GM12878 (cell line): ENCODE data around the gene PQBP1. TPM values are rescaled to one million over a fixed set of nuclear protein-coding genes. Genes with fewer than 3 reads are reported as not detected.
"Not testable (repeated sequence)": the region's sequence is repeated elsewhere in the genome, so short reads cannot be mapped to it uniquely, and the experiment has no call there.

Experiments used
- ATAC-seq: fragments of 200-7000 bp; cut with Tn5 transposase; 3 replicates; pipeline ENCODE4 v1.9.1; 2020; ENCODE audit warnings: mild to moderate bottlenecking, moderate library complexity
- BruUV-seq: library from RNA; stranded (reverse); fragments of 400-500 nt; replicated peaks from 2 replicates; lab custom pipeline; 2021; lab: Mats Ljungman, UMichigan
- CTCF ChIA-PET: fragments of 300-600 bp; sonication (Branson Sonifier 250); formaldehyde crosslinking; extraction: SDS; loops from one replicate; lab custom pipeline; 2021; ENCODE audit warnings: inconsistent platforms; lab: Yijun Ruan, JAX
- POLR2A ChIA-PET: fragments of 350-600 bp; formaldehyde crosslinking; extraction: SDS; loops from one replicate; lab custom pipeline; 2021; ENCODE audit warnings: inconsistent platforms; lab: Charles Lee
- RAD21 ChIA-PET: fragments of 300-600 bp; sonication (Branson Sonifier 250); formaldehyde crosslinking; loops from one replicate; lab custom pipeline; 2023; ENCODE audit warnings: antibody characterized with exemption; ENCODE audit not compliant: unreplicated experiment; lab: Charles Lee
- SMC1A ChIA-PET: fragments of 300-600 bp; sonication (Branson Sonifier 250); formaldehyde crosslinking; loops from one replicate; lab custom pipeline; 2023; ENCODE audit not compliant: unreplicated experiment, uncharacterized antibody; lab: Charles Lee
- DNase-seq: peaks from one replicate; pipeline ENCODE4 v3.0.0-alpha.2; 2011; ENCODE audit warnings: low read depth, low spot score
- FAIRE-seq: peaks from 3 replicates; lab custom pipeline; 2011; peaks lifted over from hg19 to GRCh38; lab: Jason Lieb, UNC
- H2AFZ ChIP-seq: 2 replicates; pipeline ENCODE4 v1.6.0; 2011; ENCODE audit warnings: low read depth, low read length, control low read depth; ENCODE audit not compliant: control insufficient read depth
- H3K27ac ChIP-seq: 2 replicates; pipeline ENCODE4 v1.5.1; 2011; ENCODE audit warnings: control low read depth; ENCODE audit not compliant: control insufficient read depth, insufficient read depth
- H3K27me3 ChIP-seq, 2 experiments: replicated peaks in 1 of 2; 2 replicates each; pipeline versions ENCODE4 v1.6.0 to v1.6.1; 2011; ENCODE audit warnings: low read length in 1 of 2; ENCODE audit not compliant: control insufficient read depth in 2 of 2, insufficient read depth in 2 of 2
- H3K36me3 ChIP-seq, 2 experiments: 2 replicates each; pipeline ENCODE4 v1.5.1; 2011; ENCODE audit warnings: low read length in 1 of 2; ENCODE audit not compliant: control insufficient read depth in 2 of 2, insufficient read depth in 2 of 2
- H3K4me1 ChIP-seq: 2 replicates; pipeline ENCODE4 v1.6.1; 2011; ENCODE audit warnings: mild to moderate bottlenecking, low read length, moderate library complexity, mixed read lengths; ENCODE audit not compliant: control insufficient read depth, insufficient read depth
- H3K4me2 ChIP-seq: 2 replicates; pipeline ENCODE4 v1.6.0; 2011; ENCODE audit warnings: control low read depth; ENCODE audit not compliant: control insufficient read depth, insufficient read depth
- H3K4me3 ChIP-seq: fragments of 200-600 bp; sonication (generic); 2 replicates; pipeline ENCODE4 v1.5.1; 2016
- H3K79me2 ChIP-seq: 2 replicates; pipeline ENCODE4 v1.6.0; 2011; ENCODE audit warnings: low read length; ENCODE audit not compliant: control insufficient read depth, insufficient read depth
- H3K9ac ChIP-seq: 2 replicates; pipeline ENCODE4 v1.8.0; 2011; ENCODE audit warnings: low read length, control low read depth, mixed read lengths; ENCODE audit not compliant: control insufficient read depth, insufficient read depth
- H3K9me3 ChIP-seq: replicated peaks from 3 replicates; pipeline ENCODE4 v1.5.1; 2011; ENCODE audit warnings: mild to moderate bottlenecking, low read length; ENCODE audit not compliant: control insufficient read depth, insufficient read depth
- H4K20me1 ChIP-seq: 2 replicates; pipeline ENCODE4 v1.6.0; 2011; ENCODE audit not compliant: control insufficient read depth, insufficient read depth
- ATF2 ChIP-seq: IDR thresholded peaks from 2 replicates; pipeline ENCODE4 v1.6.1; 2012; ENCODE audit warnings: low read length, inconsistent platforms
- BACH1 ChIP-seq: fragments of 450-650 bp; IDR thresholded peaks from 2 replicates; pipeline ENCODE4 v1.6.1; 2017; ENCODE audit warnings: mild to moderate bottlenecking, borderline replicate concordance
- EGR1 ChIP-seq, 2 experiments: IDR thresholded peaks; 1 replicate in 1 of 2; 2 replicates in 1 of 2; pipeline ENCODE4 v1.6.1; 2011 to 2012; ENCODE audit warnings: low read depth in 2 of 2, low read length in 2 of 2, borderline replicate concordance in 1 of 2, mild to moderate bottlenecking in 1 of 2, moderate library complexity in 1 of 2
- MLLT1 ChIP-seq: fragments of 450-650 bp; IDR thresholded peaks from 2 replicates; pipeline ENCODE4 v1.6.1; 2016; ENCODE audit warnings: mild to moderate bottlenecking
- MXI1 ChIP-seq: fragments of 150-350 bp; IDR thresholded peaks from 2 replicates; pipeline ENCODE4 v1.6.1; 2011; ENCODE audit warnings: low read depth, mild to moderate bottlenecking, inconsistent platforms, low read length, improper control_type of control experiment
- POLR2AphosphoS2 ChIP-seq: IDR thresholded peaks from 2 replicates; pipeline ENCODE4 v1.6.1; 2011; ENCODE audit warnings: low read depth, mild to moderate bottlenecking, low read length, improper control_type of control experiment, moderate library complexity
- SMARCA5 ChIP-seq: fragments of 450-650 bp; IDR thresholded peaks from 2 replicates; pipeline ENCODE4 v1.6.1; 2017; ENCODE audit warnings: mild to moderate bottlenecking
- ZNF207 ChIP-seq: fragments of 450-650 bp; IDR thresholded peaks from 2 replicates; pipeline ENCODE4 v1.6.1; 2014; ENCODE audit warnings: antibody characterized with exemption, mild to moderate bottlenecking, borderline replicate concordance
- WGBS: methylation state at CpG from one replicate; pipeline ENCODE4 v1.1.6; 2016; ENCODE audit warnings: low lambda C conversion rate; ENCODE audit not compliant: insufficient replicate concordance, insufficient coverage; ENCODE audit errors: missing lambda C conversion rate; 5-methylcytosine and 5-hydroxymethylcytosine counted together
- in situ Hi-C: fragments of 300-500 bp; cut with MboI; formaldehyde crosslinking; loops from 9 replicates; pipeline ENCODE4 v1.14.3; 2018; ENCODE audit warnings: mixed read lengths
- intact Hi-C: fragments of 100-400 bp; cut with micrococcal nuclease; formaldehyde crosslinking; loops from one replicate; pipeline ENCODE4 v1.14.2; 2022; ENCODE audit not compliant: unreplicated experiment
- polyA plus RNA-seq, 11 experiments: library from polyadenylated mRNA; depleted of rRNA in 4 of 11; unstranded in 6 of 11; stranded (reverse) in 5 of 11; fragments of >200 nt; fragmentation: Nextera tagmentation in 4 of 11; fragmentation: Illumina TruSeq in 1 of 11; extraction: Ambion mirVana in 4 of 11; extraction: Trizol in 1 of 11; gene quantifications; 1 replicate in 1 of 11; 2 replicates in 10 of 11; pipeline versions ENCODE4 v1.2.1 to v1.2.3, GENCODE V29; 2011 to 2016; ENCODE audit warnings: inconsistent platforms in 2 of 11, missing spikeins in 2 of 11, low read depth in 1 of 11
- total RNA-seq, 4 experiments: library from RNA; depleted of rRNA in 3 of 4; stranded (reverse); fragments of >200 nt in 3 of 4; fragmentation: Illumina TruSeq in 1 of 4; extraction: Trizol in 1 of 4; gene quantifications; 2 replicates each; pipeline versions ENCODE4 v1.2.1 to v1.2.3, GENCODE V29; 2013 to 2021

The PQBP1 gene
- total and polyA plus RNA-seq, 10 of the 15 experiments (the other 5 are each of a cell fraction or from before 2014, with no cell fraction given) = 12.5 to 74.8 (median 68.5) TPM

- 10% methylated on average over 7 of the region's 7 CpGs for WGBS
- no peak overlapping the region for H3K4me3 ChIP-seq
- in situ Hi-C loops (loop anchor here (25.0 kb wide), 1 partner anchor 1009 kb away; no protein-coding TSS in a partner anchor), intact Hi-C loops (no loop called here)
- no peaks in the 10 kb centered on the region; the same call in 2 of the 3 replicates for H3K9me3 ChIP-seq
- no peaks in the 10 kb centered on the region for H3K79me2 ChIP-seq
- no peak overlapping the region for H3K27ac ChIP-seq
- no peak for FAIRE-seq
- CTCF ChIA-PET = no interaction called here
- no peak for DNase-seq
- RAD21 ChIA-PET = no interaction called here
- no peaks in the 10 kb centered on the region for H4K20me1 ChIP-seq
- H3K4me2 ChIP-seq = no peak overlapping the region
- SMC1A ChIA-PET = no interaction called here
- H3K9ac ChIP-seq = no peak overlapping the region
- H3K36me3 ChIP-seq = no peaks in the 10 kb centered on the region
- ATAC-seq = no peak
- no TSS peak for BruUV-seq
- no peaks in the 10 kb centered on the region for H3K4me1 ChIP-seq
- POLR2A ChIA-PET = no interaction called here
- H2AFZ ChIP-seq = no peak overlapping the region
- H3K27me3 ChIP-seq = no peaks in the 10 kb centered on the region
- TF ChIP-seq ZNF207 (no peak), EGR1 (IDR thresholded peaks at IDR 0.05; ENCODE audit: borderline replicate concordance in 1 of 2, low read depth in 2 of 2, low read length in 2 of 2) (no peak), MXI1 (no peak), BACH1 (no peak), MLLT1 (no peak), POLR2AphosphoS2 (no peak), ATF2 (no peak), SMARCA5 (no peak)
These were observed 44.9 kb upstream of the PQBP1 start for GRCh38 chrX:48852857-48853256.

GRCh38 chrX:48853494-48853893 lies 44.2 kb upstream of the PQBP1 start:
- SMC1A ChIA-PET = not testable (repeated sequence)

More at GRCh38 chrX:48853494-48853893, 44.2 kb upstream of the PQBP1 start:
- DNase-seq, H3K79me2 ChIP-seq, H3K9ac ChIP-seq, RAD21 ChIA-PET, POLR2A ChIA-PET, H3K27ac ChIP-seq, H4K20me1 ChIP-seq, H3K4me3 ChIP-seq, H2AFZ ChIP-seq, FAIRE-seq, BruUV-seq, H3K27me3 ChIP-seq, H3K9me3 ChIP-seq, H3K4me2 ChIP-seq, H3K36me3 ChIP-seq, CTCF ChIA-PET, intact Hi-C loops, ATAC-seq, H3K4me1 ChIP-seq: not testable (repeated sequence)
- in situ Hi-C loops = loop anchor here (25.0 kb wide), 1 partner anchor 1009 kb away; no protein-coding TSS in a partner anchor
